ENCODE measurements around the gene CCDC8.
"Not testable (repeated sequence)": the region's sequence is repeated elsewhere in the genome, so short reads cannot be mapped to it uniquely, and the experiment has no call there.

Gene CCDC8

GRCh38 chr19:46427518-46428045, 14.2 kb upstream of the CCDC8 start:
- no peak for DNase-seq (ENCODE audit: low read depth)

- DNase-seq (ENCODE audit: low read depth) = peak; percentile 74
Observed at GRCh38 chr19:46426506-46427162, 13.3 kb upstream of the CCDC8 start.

GRCh38 chr19:46426035-46426505, 12.7 kb upstream of the CCDC8 start:
- peak; percentile 49 for DNase-seq (ENCODE audit: low read depth)

GRCh38 chr19:46423188-46423587, 9.8 kb upstream of the CCDC8 start:
- DNase-seq (ENCODE audit: low read depth) = no peak

- no peak for DNase-seq (ENCODE audit: low read depth)
Observed at GRCh38 chr19:46422344-46422743, 9.0 kb upstream of the CCDC8 start.

GRCh38 chr19:46420056-46420455, 6.7 kb upstream of the CCDC8 start:
- no peak for DNase-seq (ENCODE audit: low read depth)

- peak; percentile 92 for DNase-seq (ENCODE audit: low read depth)
Observed at GRCh38 chr19:46415804-46416709, 2.7 kb upstream of the CCDC8 start.

- DNase-seq (ENCODE audit: low read depth) = not testable (repeated sequence)
Observed at GRCh38 chr19:46414899-46415298, 1.5 kb upstream of the CCDC8 start.

- DNase-seq (ENCODE audit: low read depth) = peak; percentile 51
Observed at GRCh38 chr19:46412650-46413261, 608 bp downstream of the CCDC8 start.

GRCh38 chr19:46411925-46412649, 1.3 kb downstream of the CCDC8 start:
- DNase-seq (ENCODE audit: low read depth) = no peak

GRCh38 chr19:46411088-46411924, 2.1 kb downstream of the CCDC8 start:
- no peak for DNase-seq (ENCODE audit: low read depth)

GRCh38 chr19:46410205-46411087, 2.9 kb downstream of the CCDC8 start:
- no peak for DNase-seq (ENCODE audit: low read depth)

GRCh38 chr19:46409191-46409590, 4.2 kb downstream of the CCDC8 start:
- no peak for DNase-seq (ENCODE audit: low read depth)

GRCh38 chr19:46408664-46409039, 4.7 kb downstream of the CCDC8 start:
- peak; percentile 49 for DNase-seq (ENCODE audit: low read depth)

- DNase-seq (ENCODE audit: low read depth) = no peak
Observed at GRCh38 chr19:46407856-46408663, 5.3 kb downstream of the CCDC8 start.

GRCh38 chr19:46406976-46407375, 6.4 kb downstream of the CCDC8 start:
- no peak for DNase-seq (ENCODE audit: low read depth)

GRCh38 chr19:46404753-46405468, 8.5 kb downstream of the CCDC8 start:
- peak; percentile 47 for DNase-seq (ENCODE audit: low read depth)

GRCh38 chr19:46404055-46404752, 9.2 kb downstream of the CCDC8 start:
- DNase-seq (ENCODE audit: low read depth) = no peak

All from iris pigment epithelial cell (primary cell).